ENCODE measurements around the gene KRTAP4-16. TPM values are rescaled to one million over a fixed set of nuclear protein-coding genes. Genes with fewer than 3 reads are reported as not detected.
"Not testable (repeated sequence)": the region's sequence is repeated elsewhere in the genome, so short reads cannot be mapped to it uniquely, and the experiment has no call there.

Gene KRTAP4-16
- total RNA-seq, 2 donors from 2014 or later, result not detected

- ATAC-seq (no peak), DNase-seq (no peak)
- H3K4me3 Mint-ChIP-seq, result no peak overlapping the region
- H3K9me3 ChIP-seq (ENCODE audit: control insufficient read depth, low read length, poor library complexity, severe bottlenecking), result no peaks in the 10 kb centered on the region
- peaks cover 12% of the 10 kb centered on the region for H3K4me1 Mint-ChIP-seq
- no peaks in the 10 kb centered on the region for H3K36me3 Mint-ChIP-seq (ENCODE audit: low read depth)
- H3K27me3 Mint-ChIP-seq, result no peaks in the 10 kb centered on the region
- H3K27ac Mint-ChIP-seq, result no peak overlapping the region
Measured at GRCh38 chr17:41131979-41132378, 30.0 kb upstream of the KRTAP4-16 start.

GRCh38 chr17:41127371-41127770 is 25.4 kb upstream of the KRTAP4-16 start:
- H3K9me3 ChIP-seq (ENCODE audit: control insufficient read depth, low read length, poor library complexity, severe bottlenecking), result no peaks in the 10 kb centered on the region
- Mint-ChIP-seq H3K4me1 (peaks cover 28% of the 10 kb centered on the region), H3K36me3 (ENCODE audit: low read depth) (no peaks in the 10 kb centered on the region), H3K27ac (no peak overlapping the region), H3K27me3 (no peaks in the 10 kb centered on the region), H3K4me3 (no peak overlapping the region)
- DNase-seq (no peak), ATAC-seq (no peak)

GRCh38 chr17:41126412-41126811 is 24.4 kb upstream of the KRTAP4-16 start:
- no peak overlapping the region for H3K27ac Mint-ChIP-seq

GRCh38 chr17:41125064-41125463 is 23.1 kb upstream of the KRTAP4-16 start:
- Mint-ChIP-seq H3K27ac (peak overlapping the region; percentile 66), H3K36me3 (ENCODE audit: low read depth) (no peaks in the 10 kb centered on the region), H3K27me3 (no peaks in the 10 kb centered on the region), H3K4me3 (peak overlapping the region; percentile 36), H3K4me1 (peaks cover 27% of the 10 kb centered on the region)
- ATAC-seq (no peak), DNase-seq (no peak)
- no peaks in the 10 kb centered on the region for H3K9me3 ChIP-seq (ENCODE audit: control insufficient read depth, low read length, poor library complexity, severe bottlenecking)

More at GRCh38 chr17:41126412-41126811, 24.4 kb upstream of the KRTAP4-16 start:
- ATAC-seq (no peak), DNase-seq (no peak)
- Mint-ChIP-seq H3K4me3 (no peak overlapping the region), H3K36me3 (ENCODE audit: low read depth) (no peaks in the 10 kb centered on the region), H3K4me1 (peaks cover 25% of the 10 kb centered on the region), H3K27me3 (no peaks in the 10 kb centered on the region)
- no peaks in the 10 kb centered on the region for H3K9me3 ChIP-seq (ENCODE audit: control insufficient read depth, low read length, poor library complexity, severe bottlenecking)

GRCh38 chr17:41123991-41124371 is 22.0 kb upstream of the KRTAP4-16 start, which contains the start of gene KRTAP4-12:
TSS of gene KRTAP4-12 (minus strand) at chr17:41124182. CDS start at chr17:41124122, 60 bp downstream.
- not testable (repeated sequence) for H3K27me3 Mint-ChIP-seq; DNase-seq; ATAC-seq; H3K9me3 ChIP-seq (ENCODE audit: control insufficient read depth, low read length, poor library complexity, severe bottlenecking); H3K36me3 Mint-ChIP-seq (ENCODE audit: low read depth)
- Mint-ChIP-seq H3K4me1 (peaks cover 27% of the 10 kb centered on the region), H3K27ac (peak within 1 kb of the TSS; percentile 66), H3K4me3 (peak within 1 kb of the TSS; percentile 80)

- H3K4me3 Mint-ChIP-seq, result peak overlapping the region; percentile 80
- peaks cover 27% of the 10 kb centered on the region for H3K4me1 Mint-ChIP-seq
- not testable (repeated sequence) for DNase-seq; ATAC-seq; H3K9me3 ChIP-seq (ENCODE audit: control insufficient read depth, low read length, poor library complexity, severe bottlenecking); H3K27me3 Mint-ChIP-seq; H3K36me3 Mint-ChIP-seq (ENCODE audit: low read depth)
- peak overlapping the region; percentile 25 for H3K27ac Mint-ChIP-seq
Measured at GRCh38 chr17:41123292-41123990, 21.4 kb upstream of the KRTAP4-16 start.

GRCh38 chr17:41121742-41122141 is 19.7 kb upstream of the KRTAP4-16 start:
- Mint-ChIP-seq H3K4me3 (no peak overlapping the region), H3K36me3 (ENCODE audit: low read depth) (peaks cover 6% of the 10 kb centered on the region), H3K27ac (no peak overlapping the region), H3K27me3 (peaks cover 9% of the 10 kb centered on the region), H3K4me1 (peaks cover 27% of the 10 kb centered on the region)
- DNase-seq, result no peak
- H3K9me3 ChIP-seq (ENCODE audit: control insufficient read depth, low read length, poor library complexity, severe bottlenecking), result no peaks in the 10 kb centered on the region
- no peak for ATAC-seq

- not testable (repeated sequence) for H3K9me3 ChIP-seq (ENCODE audit: control insufficient read depth, low read length, poor library complexity, severe bottlenecking); DNase-seq; H3K36me3 Mint-ChIP-seq (ENCODE audit: low read depth)
- ATAC-seq, result peak; percentile 77
- peak overlapping the region; percentile 49 for H3K27ac Mint-ChIP-seq
- H3K27me3 Mint-ChIP-seq, result peaks cover 20% of the 10 kb centered on the region
- peaks cover 24% of the 10 kb centered on the region for H3K4me1 Mint-ChIP-seq
- peak overlapping the region; percentile 49 for H3K4me3 Mint-ChIP-seq
Measured at GRCh38 chr17:41119696-41120690, 18.0 kb upstream of the KRTAP4-16 start.

GRCh38 chr17:41118721-41119120 is 16.7 kb upstream of the KRTAP4-16 start:
- H3K4me3 Mint-ChIP-seq, result no peak overlapping the region
- peaks cover 16% of the 10 kb centered on the region for H3K4me1 Mint-ChIP-seq
- peaks cover 6% of the 10 kb centered on the region for H3K36me3 Mint-ChIP-seq (ENCODE audit: low read depth)
- no peak for DNase-seq
- ATAC-seq, result no peak
- H3K9me3 ChIP-seq (ENCODE audit: control insufficient read depth, low read length, poor library complexity, severe bottlenecking), result no peaks in the 10 kb centered on the region
- H3K27me3 Mint-ChIP-seq, result peaks cover 20% of the 10 kb centered on the region
- H3K27ac Mint-ChIP-seq, result no peak overlapping the region

- H3K27me3 Mint-ChIP-seq, result peaks cover 20% of the 10 kb centered on the region
- not testable (repeated sequence) for H3K4me3 Mint-ChIP-seq; H3K36me3 Mint-ChIP-seq (ENCODE audit: low read depth); ATAC-seq; DNase-seq; H3K27ac Mint-ChIP-seq; H3K9me3 ChIP-seq (ENCODE audit: control insufficient read depth, low read length, poor library complexity, severe bottlenecking)
- peaks cover 11% of the 10 kb centered on the region for H3K4me1 Mint-ChIP-seq
Measured at GRCh38 chr17:41117846-41118386, 15.9 kb upstream of the KRTAP4-16 start, which contains the start of gene KRTAP4-11. TSS of gene KRTAP4-11 (minus strand) at chr17:41118373. CDS start at chr17:41118315, 58 bp downstream.

- peaks cover 6% of the 10 kb centered on the region for H3K36me3 Mint-ChIP-seq (ENCODE audit: low read depth)
- H3K27me3 Mint-ChIP-seq, result peaks cover 20% of the 10 kb centered on the region
- peak overlapping the region; percentile 19 for H3K27ac Mint-ChIP-seq
- peaks cover 2% of the 10 kb centered on the region for H3K9me3 ChIP-seq (ENCODE audit: control insufficient read depth, low read length, poor library complexity, severe bottlenecking)
- peaks cover 11% of the 10 kb centered on the region for H3K4me1 Mint-ChIP-seq
- no peak overlapping the region for H3K4me3 Mint-ChIP-seq
- ATAC-seq (peak; percentile 73), DNase-seq (no peak)
Measured at GRCh38 chr17:41116297-41116696, 14.3 kb upstream of the KRTAP4-16 start.

GRCh38 chr17:41111151-41111885 is 9.3 kb upstream of the KRTAP4-16 start:
- H3K9me3 ChIP-seq (ENCODE audit: control insufficient read depth, low read length, poor library complexity, severe bottlenecking), result peaks cover 2% of the 10 kb centered on the region
- DNase-seq (no peak), ATAC-seq (no peak)
- no peak overlapping the region for H3K4me3 Mint-ChIP-seq
- peaks cover 9% of the 10 kb centered on the region for H3K27me3 Mint-ChIP-seq
- no peak overlapping the region for H3K27ac Mint-ChIP-seq
- peaks cover 2% of the 10 kb centered on the region for H3K36me3 Mint-ChIP-seq (ENCODE audit: low read depth)
- peaks cover 12% of the 10 kb centered on the region for H3K4me1 Mint-ChIP-seq
